ENCODE data around the gene ST6GALNAC4. TPM values are rescaled to one million over a fixed set of nuclear protein-coding genes. Genes with fewer than 3 reads are reported as not detected.

ST6GALNAC4 gene
- total RNA-seq, 1 experiment from 2014 or later = 28.3 TPM

DNA sequence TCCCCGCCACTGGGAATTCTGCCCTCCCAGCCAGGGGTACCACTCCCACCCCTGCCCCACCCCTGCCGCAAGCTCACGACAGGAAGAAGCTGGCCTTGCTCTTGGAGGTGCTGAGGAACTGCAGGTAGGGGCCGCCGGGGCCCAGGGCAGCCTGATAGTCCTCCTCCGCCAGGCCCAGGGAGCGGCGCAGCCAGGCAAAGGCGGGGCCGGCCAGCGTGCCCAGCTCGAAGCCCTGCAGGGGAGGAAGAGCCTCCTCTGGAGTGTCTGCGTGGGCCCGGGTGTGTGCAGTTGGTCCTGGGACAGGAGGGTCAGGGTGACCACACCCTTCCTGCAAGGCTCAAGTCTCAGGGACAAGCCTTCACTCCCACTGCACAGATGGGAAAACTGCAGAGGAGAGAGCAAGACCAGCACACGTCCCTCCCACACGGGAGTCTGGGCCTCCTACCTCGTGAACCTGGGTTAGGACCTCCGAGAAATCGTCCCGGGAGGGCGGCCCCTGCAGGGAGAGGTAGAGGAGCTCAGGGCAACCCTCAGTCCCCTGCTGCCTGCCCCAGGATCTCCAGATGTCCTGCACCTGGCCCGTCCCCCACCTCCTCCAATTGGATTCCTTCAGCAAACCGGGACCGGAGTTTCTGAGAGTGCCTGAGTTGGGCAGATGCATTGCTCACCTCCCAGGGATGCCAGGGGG lies 11.3 kb upstream of the ST6GALNAC4 start:
- peak overlapping the region; percentile 71 for H2AFZ ChIP-seq
- H3K27ac ChIP-seq = no peak overlapping the region
- DNase-seq = peak in 1 of 2 experiments; percentile 54
- no peaks in the 10 kb centered on the region for H3K36me3 ChIP-seq (ENCODE audit: low read depth)
- peak overlapping the region; percentile 91 for H3K4me2 ChIP-seq
- H3K4me3 ChIP-seq = peak overlapping the region; percentile 63
- H3K79me2 ChIP-seq (ENCODE audit: low read depth) = no peaks in the 10 kb centered on the region
- 0 out of 2 replicates have a peak, but pooled peaks cover 3% of the 10 kb centered on the region for H4K20me1 ChIP-seq (ENCODE audit: insufficient read depth)
- H3K9me3 ChIP-seq (ENCODE audit: insufficient read depth, low read depth) = no peaks in the 10 kb centered on the region
- peaks cover 66% of the 10 kb centered on the region for H3F3A ChIP-seq (ENCODE audit: insufficient read depth, low read depth)
- CTCF ChIA-PET = interaction anchor here (0.6 to 1.0 kb wide), 3 partner anchors 107 to 201 kb away, joined by 3 to 4 read pairs (median 3); no protein-coding TSS in a partner anchor
- BruUV-seq (replicated peaks) = no TSS peak
- POLR2A ChIA-PET (ENCODE audit: unreplicated experiment) = no interaction called here
- no peaks in the 10 kb centered on the region for H3K9me2 ChIP-seq (ENCODE audit: insufficient read depth)
- TF ChIP-seq, protein P1, sequence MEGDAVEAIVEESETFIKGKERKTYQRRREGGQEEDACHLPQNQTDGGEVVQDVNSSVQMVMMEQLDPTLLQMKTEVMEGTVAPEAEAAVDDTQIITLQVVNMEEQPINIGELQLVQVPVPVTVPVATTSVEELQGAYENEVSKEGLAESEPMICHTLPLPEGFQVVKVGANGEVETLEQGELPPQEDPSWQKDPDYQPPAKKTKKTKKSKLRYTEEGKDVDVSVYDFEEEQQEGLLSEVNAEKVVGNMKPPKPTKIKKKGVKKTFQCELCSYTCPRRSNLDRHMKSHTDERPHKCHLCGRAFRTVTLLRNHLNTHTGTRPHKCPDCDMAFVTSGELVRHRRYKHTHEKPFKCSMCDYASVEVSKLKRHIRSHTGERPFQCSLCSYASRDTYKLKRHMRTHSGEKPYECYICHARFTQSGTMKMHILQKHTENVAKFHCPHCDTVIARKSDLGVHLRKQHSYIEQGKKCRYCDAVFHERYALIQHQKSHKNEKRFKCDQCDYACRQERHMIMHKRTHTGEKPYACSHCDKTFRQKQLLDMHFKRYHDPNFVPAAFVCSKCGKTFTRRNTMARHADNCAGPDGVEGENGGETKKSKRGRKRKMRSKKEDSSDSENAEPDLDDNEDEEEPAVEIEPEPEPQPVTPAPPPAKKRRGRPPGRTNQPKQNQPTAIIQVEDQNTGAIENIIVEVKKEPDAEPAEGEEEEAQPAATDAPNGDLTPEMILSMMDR (conservative IDR thresholded peaks at IDR 0.05) = no peak
- no peak for TF ChIP-seq EZH2 (IDR thresholded peaks at IDR 0.05; ENCODE audit: low read depth)
- H3K4me1 ChIP-seq (replicated peaks; ENCODE audit: insufficient read depth) = peaks cover 37% of the 10 kb centered on the region
- intact Hi-C loops (cut with micrococcal nuclease; ENCODE audit: unreplicated experiment) = no loop called here
- no peaks in the 10 kb centered on the region for H3K27me3 ChIP-seq (ENCODE audit: insufficient read depth, low read depth)

DNA sequence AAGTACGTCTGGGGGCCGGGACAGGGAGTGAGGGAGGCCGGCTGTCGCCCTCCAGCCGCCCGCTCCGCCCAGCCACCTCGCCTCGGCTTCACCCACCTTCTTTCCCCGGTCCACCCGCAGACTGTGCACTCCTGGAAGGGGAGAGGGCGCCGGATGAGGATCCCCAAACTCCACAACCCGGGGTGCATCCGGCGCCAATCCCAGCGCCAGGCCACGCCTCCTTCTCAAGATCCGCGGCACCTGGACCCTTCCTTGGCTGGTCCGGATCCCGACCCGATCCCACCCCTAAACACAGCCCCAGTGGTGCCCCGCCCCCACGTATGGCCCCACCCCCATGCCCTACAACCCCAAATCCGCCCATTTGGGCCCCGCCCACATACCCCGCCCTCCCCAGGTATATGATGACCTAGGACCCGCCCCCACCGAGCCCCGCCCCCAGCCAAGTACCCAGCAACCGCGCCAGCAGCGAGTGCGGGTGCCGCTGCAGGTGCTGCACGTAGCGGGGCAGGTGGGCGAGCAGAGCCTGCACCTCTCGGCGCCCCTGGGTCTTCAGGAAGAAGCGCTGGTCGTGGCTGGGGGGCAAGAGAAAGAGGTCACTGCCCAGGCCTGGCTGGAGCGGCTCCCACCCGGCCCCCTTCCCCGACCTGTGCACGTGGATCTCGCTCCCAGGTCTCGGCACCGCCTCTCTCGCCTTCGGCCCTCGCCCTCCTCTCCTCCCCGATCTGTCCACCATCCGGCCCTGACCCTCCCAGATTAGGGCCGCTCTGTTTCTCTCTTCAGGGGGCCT lies 10.6 kb upstream of the ST6GALNAC4 start:
- TF ChIP-seq, protein P1 (conservative IDR thresholded peaks at IDR 0.05) = no peak
- no peak for TF ChIP-seq EZH2 (IDR thresholded peaks at IDR 0.05; ENCODE audit: low read depth)
- no peak overlapping the region for H3K27ac ChIP-seq
- H3K9me3 ChIP-seq (ENCODE audit: insufficient read depth, low read depth) = no peaks in the 10 kb centered on the region
- DNase-seq = peak in 1 of 2 experiments; percentile 64
- peak overlapping the region; percentile 91 for H3K4me2 ChIP-seq
- no TSS peak for BruUV-seq (replicated peaks)
- H3K4me1 ChIP-seq (replicated peaks; ENCODE audit: insufficient read depth) = peaks cover 30% of the 10 kb centered on the region
- POLR2A ChIA-PET (ENCODE audit: unreplicated experiment) = no interaction called here
- CTCF ChIA-PET = no interaction called here
- H4K20me1 ChIP-seq (ENCODE audit: insufficient read depth) = 0 out of 2 replicates have a peak, but pooled peaks cover 3% of the 10 kb centered on the region
- peak overlapping the region; percentile 63 for H3K4me3 ChIP-seq
- H2AFZ ChIP-seq = peak overlapping the region; percentile 71
- no peaks in the 10 kb centered on the region for H3K9me2 ChIP-seq (ENCODE audit: insufficient read depth)
- H3K36me3 ChIP-seq (ENCODE audit: low read depth) = no peaks in the 10 kb centered on the region
- intact Hi-C loops (cut with micrococcal nuclease; ENCODE audit: unreplicated experiment) = no loop called here
- H3K27me3 ChIP-seq (ENCODE audit: insufficient read depth, low read depth) = no peaks in the 10 kb centered on the region
- no peaks in the 10 kb centered on the region for H3K79me2 ChIP-seq (ENCODE audit: low read depth)
- peaks cover 66% of the 10 kb centered on the region for H3F3A ChIP-seq (ENCODE audit: insufficient read depth, low read depth)

GRCh38 chr9:127926906-127927200 lies 10.0 kb upstream of the ST6GALNAC4 start:
- H3K4me3 ChIP-seq = no peak overlapping the region
- H3K4me1 ChIP-seq (replicated peaks; ENCODE audit: insufficient read depth) = peaks cover 26% of the 10 kb centered on the region
- intact Hi-C loops (cut with micrococcal nuclease; ENCODE audit: unreplicated experiment) = no loop called here
- no peaks in the 10 kb centered on the region for H3K27me3 ChIP-seq (ENCODE audit: insufficient read depth, low read depth)
- no peaks in the 10 kb centered on the region for H3K9me3 ChIP-seq (ENCODE audit: insufficient read depth, low read depth)
- H2AFZ ChIP-seq = no peak overlapping the region
- H3K9me2 ChIP-seq (ENCODE audit: insufficient read depth) = no peaks in the 10 kb centered on the region
- H4K20me1 ChIP-seq (ENCODE audit: insufficient read depth) = 0 out of 2 replicates have a peak, but pooled peaks cover 3% of the 10 kb centered on the region
- no peak overlapping the region for H3K27ac ChIP-seq
- H3K36me3 ChIP-seq (ENCODE audit: low read depth) = no peaks in the 10 kb centered on the region
- POLR2A ChIA-PET (ENCODE audit: unreplicated experiment) = no interaction called here
- H3K4me2 ChIP-seq = peak overlapping the region; percentile 91; the same call in 1 of the 2 replicates
- no TSS peak for BruUV-seq (replicated peaks)
- no peaks in the 10 kb centered on the region for H3K79me2 ChIP-seq (ENCODE audit: low read depth)
- peaks cover 63% of the 10 kb centered on the region for H3F3A ChIP-seq (ENCODE audit: insufficient read depth, low read depth)
- no peak for TF ChIP-seq EZH2 (IDR thresholded peaks at IDR 0.05; ENCODE audit: low read depth)
- TF ChIP-seq, protein P1 (conservative IDR thresholded peaks at IDR 0.05) = no peak
- no peak for DNase-seq
- CTCF ChIA-PET = no interaction called here

Data from PC-9 (cell line).